ENCODE measurements around the gene TMEM175.

Gene TMEM175

DNA sequence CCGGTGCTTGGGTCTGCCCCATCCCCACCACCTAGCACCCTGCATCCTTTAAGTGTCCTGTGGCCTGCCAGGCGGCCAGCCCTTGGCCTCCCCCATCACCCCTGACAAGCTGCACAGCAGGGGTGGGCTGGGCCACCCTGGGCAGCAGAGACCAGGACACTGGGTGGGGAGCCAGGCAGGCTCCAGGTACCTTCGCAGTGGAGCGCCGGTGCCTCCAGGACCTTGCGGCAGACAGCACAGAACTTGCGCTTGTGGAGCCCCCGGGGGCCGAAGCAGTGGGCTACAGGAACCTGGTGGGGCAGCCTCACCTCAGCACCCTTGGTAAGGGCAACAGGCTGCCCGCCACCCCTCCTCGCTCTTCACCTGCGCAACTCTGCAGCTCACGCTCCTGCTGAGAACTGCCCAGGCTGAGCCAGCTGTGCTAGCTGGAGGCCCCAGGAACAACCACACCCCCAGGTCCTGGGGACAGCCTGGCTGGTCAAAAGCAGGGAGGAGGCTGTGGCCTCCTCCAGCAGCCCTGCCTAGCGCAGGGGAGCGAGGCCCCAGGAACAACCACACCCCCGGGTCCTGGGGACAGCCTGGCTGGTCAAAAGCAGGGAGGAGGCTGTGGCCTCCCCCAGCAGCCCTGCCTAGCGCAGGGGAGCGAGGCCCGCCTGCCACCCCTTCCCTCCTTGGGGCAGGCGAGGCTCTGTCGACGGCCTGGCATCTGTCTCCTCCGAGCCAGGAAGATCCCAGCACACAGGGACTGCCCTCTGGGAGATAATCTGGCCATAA is 36.5 kb downstream of the TMEM175 start:
- H3K79me2 ChIP-seq (ENCODE audit: control insufficient read depth, low read length), result no peaks in the 10 kb centered on the region
- no peaks in the 10 kb centered on the region for H3K9me2 ChIP-seq (replicated peaks; ENCODE audit: control insufficient read depth, low read length)
- peaks cover 7% of the 10 kb centered on the region for H3K4me1 ChIP-seq (ENCODE audit: control insufficient read depth, low read length)
- H3K27ac ChIP-seq (ENCODE audit: low read depth, low read length), result no peak overlapping the region
- H3K9me3 ChIP-seq (ENCODE audit: control insufficient read depth, insufficient read depth, low read length), result no peaks in the 10 kb centered on the region
- H3K4me2 ChIP-seq (ENCODE audit: low read length), result no peak overlapping the region
- TF ChIP-seq EZH2phosphoT487 (IDR thresholded peaks at IDR 0.05; ENCODE audit: borderline replicate concordance, low read length), result no peak
- TF ChIP-seq, protein P1, sequence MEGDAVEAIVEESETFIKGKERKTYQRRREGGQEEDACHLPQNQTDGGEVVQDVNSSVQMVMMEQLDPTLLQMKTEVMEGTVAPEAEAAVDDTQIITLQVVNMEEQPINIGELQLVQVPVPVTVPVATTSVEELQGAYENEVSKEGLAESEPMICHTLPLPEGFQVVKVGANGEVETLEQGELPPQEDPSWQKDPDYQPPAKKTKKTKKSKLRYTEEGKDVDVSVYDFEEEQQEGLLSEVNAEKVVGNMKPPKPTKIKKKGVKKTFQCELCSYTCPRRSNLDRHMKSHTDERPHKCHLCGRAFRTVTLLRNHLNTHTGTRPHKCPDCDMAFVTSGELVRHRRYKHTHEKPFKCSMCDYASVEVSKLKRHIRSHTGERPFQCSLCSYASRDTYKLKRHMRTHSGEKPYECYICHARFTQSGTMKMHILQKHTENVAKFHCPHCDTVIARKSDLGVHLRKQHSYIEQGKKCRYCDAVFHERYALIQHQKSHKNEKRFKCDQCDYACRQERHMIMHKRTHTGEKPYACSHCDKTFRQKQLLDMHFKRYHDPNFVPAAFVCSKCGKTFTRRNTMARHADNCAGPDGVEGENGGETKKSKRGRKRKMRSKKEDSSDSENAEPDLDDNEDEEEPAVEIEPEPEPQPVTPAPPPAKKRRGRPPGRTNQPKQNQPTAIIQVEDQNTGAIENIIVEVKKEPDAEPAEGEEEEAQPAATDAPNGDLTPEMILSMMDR (IDR thresholded peaks at IDR 0.05; ENCODE audit: low read depth, low read length, poor library complexity, severe bottlenecking), result no peak
- peaks cover 14% of the 10 kb centered on the region; the same call in 1 of the 2 replicates for H4K20me1 ChIP-seq (ENCODE audit: control insufficient read depth, insufficient read depth, low read depth, low read length)
- no peaks in the 10 kb centered on the region for H3F3A ChIP-seq (ENCODE audit: control insufficient read depth, insufficient read depth)
- H3K36me3 ChIP-seq (ENCODE audit: control insufficient read depth, low read length), result no peaks in the 10 kb centered on the region
- H3K27me3 ChIP-seq (ENCODE audit: control insufficient read depth, low read length), result no peaks in the 10 kb centered on the region
- H3K4me3 ChIP-seq (ENCODE audit: low read length), result no peak overlapping the region

DNA sequence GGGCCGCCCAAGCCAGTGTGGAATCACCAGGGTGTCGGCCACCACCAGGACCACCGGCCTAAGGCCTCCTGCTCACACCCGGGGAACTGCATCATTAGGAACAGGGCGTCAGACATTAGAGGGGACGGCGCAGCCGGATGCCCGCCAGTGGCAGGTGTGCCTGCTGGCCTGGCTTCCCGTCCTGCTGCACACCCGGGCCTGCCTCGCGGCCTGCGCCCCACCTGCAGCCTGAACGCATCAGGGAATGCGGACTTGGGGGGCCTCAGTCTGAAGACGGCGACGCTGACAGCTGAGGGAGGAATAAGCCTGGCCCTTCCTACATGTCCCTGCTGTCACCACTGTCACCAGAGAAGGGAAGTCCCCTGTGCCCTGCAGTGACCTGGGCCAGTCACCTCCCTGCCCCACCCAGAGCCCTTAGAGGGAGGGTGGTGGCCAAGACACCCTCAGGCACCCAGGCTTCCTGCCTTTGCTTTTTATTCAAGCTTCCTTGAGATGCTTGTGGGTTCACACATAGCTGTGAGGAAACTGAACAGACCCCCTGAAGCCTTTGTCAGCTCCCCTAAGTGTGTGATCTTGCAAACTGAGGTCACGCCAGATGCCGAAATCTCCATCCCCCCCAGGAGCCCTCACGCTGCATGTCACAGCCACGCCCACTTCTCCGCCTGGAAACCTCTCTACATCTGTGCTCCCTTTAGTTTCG is 37.9 kb downstream of the TMEM175 start:
- no peak overlapping the region for H3K4me2 ChIP-seq (ENCODE audit: low read length)
- H4K20me1 ChIP-seq (ENCODE audit: control insufficient read depth, insufficient read depth, low read depth, low read length), result peaks cover 14% of the 10 kb centered on the region; the same call in 1 of the 2 replicates
- H3K4me1 ChIP-seq (ENCODE audit: control insufficient read depth, low read length), result peaks cover 7% of the 10 kb centered on the region
- TF ChIP-seq, protein P1 (IDR thresholded peaks at IDR 0.05; ENCODE audit: low read depth, low read length, poor library complexity, severe bottlenecking), result no peak
- no peak for TF ChIP-seq EZH2phosphoT487 (IDR thresholded peaks at IDR 0.05; ENCODE audit: borderline replicate concordance, low read length)
- no peaks in the 10 kb centered on the region for H3K9me2 ChIP-seq (replicated peaks; ENCODE audit: control insufficient read depth, low read length)
- no peaks in the 10 kb centered on the region for H3K79me2 ChIP-seq (ENCODE audit: control insufficient read depth, low read length)
- no peaks in the 10 kb centered on the region for H3K9me3 ChIP-seq (ENCODE audit: control insufficient read depth, insufficient read depth, low read length)
- H3K4me3 ChIP-seq (ENCODE audit: low read length), result no peak overlapping the region
- H3K27ac ChIP-seq (ENCODE audit: low read depth, low read length), result no peak overlapping the region
- no peaks in the 10 kb centered on the region for H3K27me3 ChIP-seq (ENCODE audit: control insufficient read depth, low read length)
- no peaks in the 10 kb centered on the region for H3F3A ChIP-seq (ENCODE audit: control insufficient read depth, insufficient read depth)
- H3K36me3 ChIP-seq (ENCODE audit: control insufficient read depth, low read length), result no peaks in the 10 kb centered on the region

DNA sequence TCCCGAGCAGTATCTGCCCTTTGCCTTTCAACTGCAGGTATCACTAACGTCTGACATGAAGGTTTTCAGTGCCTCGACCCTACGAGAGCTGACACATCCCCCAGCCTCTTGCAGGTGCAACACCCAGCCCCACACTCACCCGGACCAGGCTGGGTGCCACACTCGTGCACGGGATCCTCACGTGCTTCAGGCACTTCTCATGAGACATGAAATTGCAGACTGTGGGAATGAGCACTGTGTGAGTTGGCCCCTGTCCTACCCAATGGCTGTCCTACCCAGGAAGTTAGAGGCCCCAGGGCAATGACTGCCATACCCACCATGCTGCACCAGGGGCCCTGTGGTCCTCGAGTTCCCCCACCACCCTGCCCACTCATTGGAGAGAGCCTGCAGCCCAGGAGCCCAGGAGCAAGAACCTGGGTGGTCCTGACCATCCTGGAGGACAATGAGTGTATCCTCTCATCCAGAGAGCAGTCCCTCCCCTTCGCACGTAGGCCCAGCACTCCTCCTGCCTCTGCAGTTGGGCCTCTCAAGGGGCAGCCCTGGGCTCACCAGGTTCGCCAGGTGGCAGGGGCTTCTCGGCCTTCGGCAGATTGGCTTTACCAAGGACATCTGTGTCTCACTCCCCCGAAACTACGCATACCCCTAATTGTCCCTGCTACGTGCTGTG is 38.7 kb downstream of the TMEM175 start:
- H3K4me3 ChIP-seq (ENCODE audit: low read length), result no peak overlapping the region
- no peak overlapping the region for H3K27ac ChIP-seq (ENCODE audit: low read depth, low read length)
- no peaks in the 10 kb centered on the region for H3K9me2 ChIP-seq (replicated peaks; ENCODE audit: control insufficient read depth, low read length)
- no peaks in the 10 kb centered on the region for H3K27me3 ChIP-seq (ENCODE audit: control insufficient read depth, low read length)
- no peaks in the 10 kb centered on the region for H3K79me2 ChIP-seq (ENCODE audit: control insufficient read depth, low read length)
- no peak overlapping the region for H3K4me2 ChIP-seq (ENCODE audit: low read length)
- H3K4me1 ChIP-seq (ENCODE audit: control insufficient read depth, low read length), result peaks cover 7% of the 10 kb centered on the region
- H3F3A ChIP-seq (ENCODE audit: control insufficient read depth, insufficient read depth), result no peaks in the 10 kb centered on the region
- TF ChIP-seq, protein P1 (IDR thresholded peaks at IDR 0.05; ENCODE audit: low read depth, low read length, poor library complexity, severe bottlenecking), result no peak
- TF ChIP-seq EZH2phosphoT487 (IDR thresholded peaks at IDR 0.05; ENCODE audit: borderline replicate concordance, low read length), result no peak
- no peaks in the 10 kb centered on the region for H3K9me3 ChIP-seq (ENCODE audit: control insufficient read depth, insufficient read depth, low read length)
- no peaks in the 10 kb centered on the region for H3K36me3 ChIP-seq (ENCODE audit: control insufficient read depth, low read length)
- peaks cover 14% of the 10 kb centered on the region; the same call in 1 of the 2 replicates for H4K20me1 ChIP-seq (ENCODE audit: control insufficient read depth, insufficient read depth, low read depth, low read length)
